NCI-H1436 (cell line): ENCODE results near the gene FBXO44.
A peak's percentile ranks its signal among the peaks of the same experiment; 100 is the strongest.
"Not testable (repeated sequence)": the region's sequence is repeated elsewhere in the genome, so short reads cannot be mapped to it uniquely, and the experiment has no call there.

Source experiments
- DNase-seq: peaks from one replicate; lab custom pipeline; 2025; lab: John Stamatoyannopoulos, UW

FBXO44 gene

GRCh38 chr1:11654137-11654938 lies at the start of gene FBXO44, which contains the start of gene FBXO2:
Gene FBXO44, plus strand, starts transcription at chr1:11654877. Its CDS starts 959 bp downstream, at chr1:11655836.
Gene FBXO2, minus strand, starts transcription at chr1:11654429. Its CDS starts 89 bp downstream, at chr1:11654340.
- peak; percentile 36 for DNase-seq

- DNase-seq: no peak
These were observed 47.9 kb upstream of the FBXO44 start for GRCh38 chr1:11606775-11607174.

GRCh38 chr1:11608596-11609130 lies 46.0 kb upstream of the FBXO44 start:
- not testable (repeated sequence) for DNase-seq

- DNase-seq: not testable (repeated sequence)
These were observed 45.3 kb upstream of the FBXO44 start for GRCh38 chr1:11609378-11609777.

- no peak for DNase-seq
These were observed 44.0 kb upstream of the FBXO44 start for GRCh38 chr1:11610629-11611180.

GRCh38 chr1:11611638-11612327 lies 42.9 kb upstream of the FBXO44 start:
- DNase-seq: no peak

- DNase-seq: no peak
These were observed 41.3 kb upstream of the FBXO44 start for GRCh38 chr1:11613347-11613746.

- no peak for DNase-seq
These were observed 39.6 kb upstream of the FBXO44 start for GRCh38 chr1:11615090-11615489.

GRCh38 chr1:11616766-11617165 lies 37.9 kb upstream of the FBXO44 start:
- DNase-seq: no peak

GRCh38 chr1:11617314-11617713 lies 37.4 kb upstream of the FBXO44 start:
- DNase-seq: no peak

GRCh38 chr1:11617741-11618140 lies 36.9 kb upstream of the FBXO44 start:
- DNase-seq: no peak

- no peak for DNase-seq
These were observed 34.3 kb upstream of the FBXO44 start for GRCh38 chr1:11620405-11620804.

- no peak for DNase-seq
These were observed 33.8 kb upstream of the FBXO44 start for GRCh38 chr1:11620924-11621323.

- DNase-seq: no peak
These were observed 32.3 kb upstream of the FBXO44 start for GRCh38 chr1:11622398-11622797.

GRCh38 chr1:11623702-11624101 lies 31.0 kb upstream of the FBXO44 start:
- no peak for DNase-seq

GRCh38 chr1:11626551-11626950 lies 28.1 kb upstream of the FBXO44 start:
- DNase-seq: no peak

- no peak for DNase-seq
These were observed 25.9 kb upstream of the FBXO44 start for GRCh38 chr1:11628767-11629166.

GRCh38 chr1:11629184-11630016 lies 25.3 kb upstream of the FBXO44 start:
- no peak for DNase-seq

- peak; percentile 30 for DNase-seq
These were observed 20.1 kb upstream of the FBXO44 start for GRCh38 chr1:11634365-11635192.

- DNase-seq: no peak
These were observed 16.6 kb upstream of the FBXO44 start for GRCh38 chr1:11638121-11638520.

GRCh38 chr1:11639372-11639771 lies 15.3 kb upstream of the FBXO44 start:
- DNase-seq: no peak
